Lung (tissue), 12 donors: ENCODE data around the gene NRGN. TPM values are rescaled to one million over a fixed set of nuclear protein-coding genes. Genes with fewer than 3 reads are reported as not detected.

Experiments used
- ATAC-seq: fragments of 200-7000 bp; cut with Tn5 transposase; one replicate; pipeline ENCODE4 v1.9.1; 2020; ENCODE audit warnings: moderate number of reproducible peaks; ENCODE audit not compliant: insufficient read depth, low FRiP score
- DNase-seq, 3 donors: peaks; one replicate each; pipeline ENCODE4 v3.0.0-alpha.2; 2013 to 2017
- H3K27ac ChIP-seq, 2 donors: one replicate each; pipeline ENCODE4 v1.5.1; 2013; ENCODE audit warnings: mild to moderate bottlenecking in 2 of 2, moderate library complexity in 2 of 2, control low read depth in 1 of 2, inconsistent platforms in 1 of 2, low read depth in 1 of 2, low read length in 1 of 2
- H3K27me3 ChIP-seq, 3 donors: one replicate each; pipeline ENCODE4 v1.5.1; 2013; ENCODE audit warnings: low read length in 2 of 3; ENCODE audit not compliant: control insufficient read depth in 3 of 3, insufficient read depth in 3 of 3
- H3K36me3 ChIP-seq, 4 donors: one replicate each; pipeline ENCODE4 v1.5.1; 2013; ENCODE audit warnings: low read length in 4 of 4, mild to moderate bottlenecking in 1 of 4, moderate library complexity in 1 of 4; ENCODE audit not compliant: control insufficient read depth in 4 of 4, insufficient read depth in 4 of 4
- H3K4me1 ChIP-seq, 5 donors: one replicate each; pipeline ENCODE4 v1.5.1; 2013; ENCODE audit warnings: low read length in 5 of 5, mild to moderate bottlenecking in 2 of 5, moderate library complexity in 1 of 5; ENCODE audit not compliant: control insufficient read depth in 5 of 5, insufficient read depth in 5 of 5
- H3K4me3 ChIP-seq: one replicate; pipeline ENCODE4 v1.5.1; 2013; ENCODE audit warnings: mild to moderate bottlenecking, control low read depth, moderate library complexity
- H3K9ac ChIP-seq, 2 donors: one replicate each; pipeline ENCODE4 v1.5.1; 2013; ENCODE audit warnings: low read length in 2 of 2, control low read depth in 1 of 2; ENCODE audit not compliant: insufficient read depth in 1 of 2
- H3K9me3 ChIP-seq, 4 donors: one replicate each; pipeline ENCODE4 v1.5.1; 2013; ENCODE audit warnings: low read length in 3 of 4, mild to moderate bottlenecking in 1 of 4, moderate library complexity in 1 of 4; ENCODE audit not compliant: control insufficient read depth in 4 of 4, insufficient read depth in 3 of 4
- CTCF ChIP-seq: IDR thresholded peaks from 2 replicates; pipeline ENCODE4 v1.5.1; 2012; ENCODE audit warnings: mild to moderate bottlenecking; ENCODE audit errors: control extremely low read depth, extremely low read depth
- WGBS, 2 donors: extraction: QIAGEN DNeasy Blood & Tissue Kit; methylation state at CpG; one replicate each; pipeline ENCODE4 v1.1.7; 2013; 5-methylcytosine and 5-hydroxymethylcytosine counted together
- polyA plus RNA-seq, 2 donors: library from polyadenylated mRNA; stranded (reverse); fragments of 200-250 nt; gene quantifications; one replicate each; pipeline ENCODE4 v1.2.1, GENCODE V29; 2013
- total RNA-seq, 2 donors: library from RNA; depleted of rRNA in 1 of 2; stranded (reverse); fragments of >200 nt in 1 of 2; gene quantifications; one replicate each; pipeline ENCODE4 v1.2.1, GENCODE V29; 2014 to 2021
- donor health status: control.
- donor health status: control.
- donor health status: Bipolar disorder and iron deficiency.
- donor health status: healthy.
- donor health status: DM: yes; HTN: yes; CAD: no.

NRGN gene
- total and polyA plus RNA-seq, 4 donors, result 27.2 to 250 (median 87.5) TPM

- Histone ChIP-seq H3K36me3 (no peaks in the 10 kb centered on the region), H3K4me1 (peaks cover 0 to 14% (median 3%) of the 10 kb centered on the region in 5 donors), H3K4me3 (no peak overlapping the region), H3K27ac (no peak overlapping the region), H3K27me3 (peaks cover 0 to 34% (median 30%) of the 10 kb centered on the region in 3 donors), H3K9me3 (no peaks in the 10 kb centered on the region), H3K9ac (no peak overlapping the region)
- no peak for TF ChIP-seq CTCF
- whole genome bisulfite sequencing, 2 donors, result 87 to 88% methylated on average over 21 of the region's 21 CpGs
- no peak for DNase-seq
- ATAC-seq, result no peak
These were observed 846 bp upstream of the NRGN start for GRCh38 chr11:124738713-124739478.

GRCh38 chr11:124740277-124740882, 638 bp downstream of the NRGN start:
- 1 to 2% methylated on average over 37 of the region's 37 CpGs for WGBS, 2 donors
- Histone ChIP-seq H3K27ac (peak overlapping the region in 1 of 2 donors; percentile 29), H3K9ac (no peak overlapping the region), H3K36me3 (no peaks in the 10 kb centered on the region), H3K27me3 (peaks cover 0 to 47% (median 42%) of the 10 kb centered on the region in 3 donors), H3K9me3 (no peaks in the 10 kb centered on the region), H3K4me3 (peak overlapping the region; percentile 53), H3K4me1 (peaks cover 0 to 14% (median 3%) of the 10 kb centered on the region in 5 donors)
- DNase-seq (peak in 1 of 3 donors; percentile 24), ATAC-seq (peak; percentile 49)
- no peak for TF ChIP-seq CTCF

GRCh38 chr11:124742555-124742954, 2.8 kb downstream of the NRGN start:
- H3K9ac ChIP-seq, result no peak overlapping the region
- H3K9me3 ChIP-seq, result no peaks in the 10 kb centered on the region
- 82 to 86% methylated on average over 2 of the region's 2 CpGs for WGBS, 2 donors
- H3K4me1 ChIP-seq, result peaks cover 0 to 28% (median 10%) of the 10 kb centered on the region in 5 donors
- peaks cover 0 to 66% (median 51%) of the 10 kb centered on the region in 3 donors for H3K27me3 ChIP-seq
- no peak overlapping the region for H3K27ac ChIP-seq
- no peaks in the 10 kb centered on the region for H3K36me3 ChIP-seq
- ATAC-seq (no peak), DNase-seq (no peak)
- no peak overlapping the region for H3K4me3 ChIP-seq
- TF ChIP-seq CTCF, result no peak
